Fibroblast of lung (primary cell): Measurements from ENCODE around the gene KLB. TPM values are rescaled to one million over a fixed set of nuclear protein-coding genes. Genes with fewer than 3 reads are reported as not detected.

Experiments used
- DNase-seq, 2 donors: peaks; one replicate each; pipeline versions ENCODE4 v3.0.0 to v3.0.0-alpha.2; 2010; ENCODE audit warnings: low read depth in 2 of 2
- H2AFZ ChIP-seq: 2 replicates; pipeline ENCODE4 v1.5.1; 2012; ENCODE audit warnings: low read length, control low read depth, inconsistent platforms
- H3K27ac ChIP-seq: 2 replicates; pipeline ENCODE4 v1.5.1; 2011; ENCODE audit warnings: low read length, control low read depth; ENCODE audit not compliant: insufficient read depth
- H3K27me3 ChIP-seq: 2 replicates; pipeline ENCODE4 v1.5.1; 2011; ENCODE audit warnings: mild to moderate bottlenecking, low read length; ENCODE audit not compliant: control insufficient read depth, insufficient read depth
- H3K36me3 ChIP-seq: 2 replicates; pipeline ENCODE4 v1.5.1; 2011; ENCODE audit warnings: low read length; ENCODE audit not compliant: control insufficient read depth, insufficient read depth
- H3K4me1 ChIP-seq: 2 replicates; pipeline ENCODE4 v1.5.1; 2011; ENCODE audit warnings: low read length; ENCODE audit not compliant: control insufficient read depth, insufficient read depth; ENCODE audit errors: extremely low read depth
- H3K4me2 ChIP-seq: 2 replicates; pipeline ENCODE4 v1.5.1; 2011; ENCODE audit warnings: low read length, control low read depth; ENCODE audit not compliant: insufficient read depth; ENCODE audit errors: extremely low read depth
- H3K4me3 ChIP-seq, 4 experiments: fragments of 200-600 bp in 1 of 4; sonication (generic) in 1 of 4; replicated peaks in 1 of 4; 2 replicates each; pipeline ENCODE4 v1.5.1; 2011 to 2016; ENCODE audit warnings: low read length in 4 of 4, low read depth in 3 of 4, mild to moderate bottlenecking in 3 of 4, control low read depth in 2 of 4, inconsistent platforms in 1 of 4, mixed read lengths in 1 of 4; ENCODE audit not compliant: insufficient read depth in 1 of 4; ENCODE audit errors: control extremely low read depth in 1 of 4
- H3K79me2 ChIP-seq: 2 replicates; pipeline ENCODE4 v1.5.1; 2012; ENCODE audit warnings: mild to moderate bottlenecking, low read length, inconsistent platforms; ENCODE audit not compliant: control insufficient read depth, insufficient read depth
- H3K9ac ChIP-seq: 2 replicates; pipeline ENCODE4 v1.5.1; 2011; ENCODE audit warnings: mild to moderate bottlenecking, low read length, control low read depth; ENCODE audit not compliant: insufficient read depth
- H3K9me3 ChIP-seq: 2 replicates; pipeline ENCODE4 v1.5.1; 2012; ENCODE audit warnings: low read depth, low read length; ENCODE audit not compliant: control insufficient read depth, insufficient read depth
- H4K20me1 ChIP-seq: 2 replicates; pipeline ENCODE4 v1.5.1; 2011; ENCODE audit warnings: low read length; ENCODE audit not compliant: control insufficient read depth, insufficient read depth; ENCODE audit errors: extremely low read depth
- EZH2 ChIP-seq: IDR thresholded peaks from 2 replicates; pipeline ENCODE4 v1.5.1; 2012; ENCODE audit warnings: low read length, control low read depth, mild to moderate bottlenecking; ENCODE audit errors: missing control alignments
- polyA plus RNA-seq, 2 donors: library from polyadenylated mRNA; depleted of rRNA in 1 of 2; stranded (reverse) in 1 of 2; unstranded in 1 of 2; fragments of >200 nt; gene quantifications; 2 replicates each; pipeline ENCODE4 v1.2.1, GENCODE V29; 2011 to 2012; ENCODE audit warnings: missing spikeins in 1 of 2
- total RNA-seq: library from RNA; depleted of rRNA; stranded (reverse); fragments of >200 nt; gene quantifications from 2 replicates; pipeline ENCODE4 v1.2.1, GENCODE V29; 2014
- TF ChIP-seq, protein P1 (sequence below), 2 donors: IDR thresholded peaks in 1 of 2; conservative IDR thresholded peaks in 1 of 2; 1 replicate in 1 of 2; 2 replicates in 1 of 2; pipeline ENCODE4 v1.5.1; 2011 to 2012; ENCODE audit warnings: low read length in 2 of 2, control low read depth in 1 of 2, inconsistent platforms in 1 of 2, low read depth in 1 of 2, mild to moderate bottlenecking in 1 of 2

The KLB gene
- total and polyA plus RNA-seq, 2 donors (not counting 1 experiment from before 2014, with no cell fraction given), result not detected

DNA sequence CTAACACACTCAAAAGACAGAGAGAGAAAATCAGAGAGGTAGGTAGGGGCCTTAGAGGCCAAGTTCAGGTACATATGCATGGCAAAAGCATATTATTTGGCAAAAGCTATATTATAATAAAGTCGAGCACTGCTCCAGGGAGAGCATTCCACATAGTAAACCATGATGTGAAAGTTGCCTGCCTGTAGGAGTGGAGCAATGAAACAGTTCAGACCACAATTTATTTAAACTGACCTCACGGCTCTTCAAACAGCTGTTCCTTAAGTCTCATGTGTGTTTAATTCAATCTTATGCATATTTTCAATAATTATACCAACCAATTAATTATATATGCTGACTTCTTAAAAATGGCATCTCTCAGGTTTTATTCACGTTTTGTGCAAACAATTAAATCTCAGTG lies 43.9 kb upstream of the KLB start:
- no peak overlapping the region for H3K4me3 ChIP-seq
- H3K79me2 ChIP-seq, result peaks cover 64% of the 10 kb centered on the region
- TF ChIP-seq, protein P1, sequence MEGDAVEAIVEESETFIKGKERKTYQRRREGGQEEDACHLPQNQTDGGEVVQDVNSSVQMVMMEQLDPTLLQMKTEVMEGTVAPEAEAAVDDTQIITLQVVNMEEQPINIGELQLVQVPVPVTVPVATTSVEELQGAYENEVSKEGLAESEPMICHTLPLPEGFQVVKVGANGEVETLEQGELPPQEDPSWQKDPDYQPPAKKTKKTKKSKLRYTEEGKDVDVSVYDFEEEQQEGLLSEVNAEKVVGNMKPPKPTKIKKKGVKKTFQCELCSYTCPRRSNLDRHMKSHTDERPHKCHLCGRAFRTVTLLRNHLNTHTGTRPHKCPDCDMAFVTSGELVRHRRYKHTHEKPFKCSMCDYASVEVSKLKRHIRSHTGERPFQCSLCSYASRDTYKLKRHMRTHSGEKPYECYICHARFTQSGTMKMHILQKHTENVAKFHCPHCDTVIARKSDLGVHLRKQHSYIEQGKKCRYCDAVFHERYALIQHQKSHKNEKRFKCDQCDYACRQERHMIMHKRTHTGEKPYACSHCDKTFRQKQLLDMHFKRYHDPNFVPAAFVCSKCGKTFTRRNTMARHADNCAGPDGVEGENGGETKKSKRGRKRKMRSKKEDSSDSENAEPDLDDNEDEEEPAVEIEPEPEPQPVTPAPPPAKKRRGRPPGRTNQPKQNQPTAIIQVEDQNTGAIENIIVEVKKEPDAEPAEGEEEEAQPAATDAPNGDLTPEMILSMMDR (conservative IDR thresholded peaks at IDR 0.05 in 1 of 2, IDR thresholded peaks at IDR 0.05 in 1 of 2; ENCODE audit: low read depth in 1 of 2, low read length in 2 of 2), result no peak
- no peak for TF ChIP-seq EZH2
- no peaks in the 10 kb centered on the region for H3K27me3 ChIP-seq
- no peaks in the 10 kb centered on the region for H3K36me3 ChIP-seq
- no peaks in the 10 kb centered on the region for H4K20me1 ChIP-seq
- no peak overlapping the region for H2AFZ ChIP-seq
- H3K27ac ChIP-seq, result no peak overlapping the region
- peaks cover 3% of the 10 kb centered on the region for H3K4me1 ChIP-seq
- H3K4me2 ChIP-seq, result peak overlapping the region; percentile 29
- no peak overlapping the region for H3K9ac ChIP-seq
- H3K9me3 ChIP-seq, result no peaks in the 10 kb centered on the region
- DNase-seq, result peak; percentile 33 to 79

DNA sequence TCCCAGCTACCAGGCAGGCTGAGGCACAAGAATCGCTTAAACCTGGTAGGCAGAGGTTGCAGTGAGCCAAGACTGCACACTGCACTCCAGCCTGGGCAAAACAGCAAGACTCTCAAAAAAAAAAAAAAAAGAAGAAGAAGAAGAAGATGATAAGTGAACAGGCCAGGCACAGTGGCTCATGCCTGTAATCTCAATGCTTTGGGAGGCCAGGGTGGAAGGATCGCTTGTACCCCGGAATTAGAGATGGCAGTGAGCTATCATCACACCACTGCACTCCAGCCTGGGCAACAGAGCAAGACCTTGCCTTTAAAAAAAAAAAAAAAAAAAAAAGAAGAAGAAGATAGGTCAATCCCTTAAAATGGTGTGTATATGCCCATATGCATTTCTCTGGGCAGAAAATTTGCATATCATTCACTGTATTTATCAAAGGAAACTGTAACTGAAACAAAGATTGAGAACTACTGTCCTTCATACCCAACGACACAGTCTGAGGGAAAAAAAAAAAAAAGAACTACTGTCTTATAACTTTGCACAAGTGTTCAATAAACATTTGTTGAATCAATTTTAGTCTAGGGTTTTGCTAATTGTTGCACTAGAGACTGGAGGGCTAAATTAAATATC lies 42.8 kb upstream of the KLB start:
- Histone ChIP-seq H3K4me1 (peaks cover 3% of the 10 kb centered on the region), H3K9me3 (no peaks in the 10 kb centered on the region), H4K20me1 (no peaks in the 10 kb centered on the region), H2AFZ (no peak overlapping the region), H3K36me3 (no peaks in the 10 kb centered on the region), H3K4me2 (no peak overlapping the region), H3K79me2 (peaks cover 58% of the 10 kb centered on the region), H3K27me3 (no peaks in the 10 kb centered on the region), H3K9ac (no peak overlapping the region), H3K4me3 (no peak overlapping the region), H3K27ac (no peak overlapping the region)
- TF ChIP-seq, protein P1 (conservative IDR thresholded peaks at IDR 0.05 in 1 of 2, IDR thresholded peaks at IDR 0.05 in 1 of 2; ENCODE audit: low read depth in 1 of 2, low read length in 2 of 2), result no peak
- TF ChIP-seq EZH2, result no peak
- no peak for DNase-seq

DNA sequence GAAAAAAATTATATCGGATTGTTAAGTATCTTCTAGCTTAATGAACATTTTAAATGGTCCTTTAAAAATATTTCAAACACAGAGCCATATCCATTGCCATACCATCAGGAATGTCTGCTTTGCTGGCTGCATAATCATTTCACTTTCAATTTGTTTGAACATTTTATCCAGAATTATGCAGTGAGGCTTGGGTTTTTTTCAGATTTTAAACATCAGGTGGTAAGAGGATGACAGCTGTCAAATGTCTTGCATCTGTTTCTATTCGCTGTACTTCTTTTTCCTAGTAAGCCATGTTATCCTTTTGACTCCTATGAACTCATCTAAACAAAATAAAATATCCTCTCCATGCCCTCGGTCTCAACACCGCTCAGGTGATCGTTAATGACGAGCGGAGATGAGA lies 41.4 kb upstream of the KLB start:
- H4K20me1 ChIP-seq, result no peaks in the 10 kb centered on the region
- peak overlapping the region; percentile 86 for H3K27ac ChIP-seq
- TF ChIP-seq, protein P1 (conservative IDR thresholded peaks at IDR 0.05 in 1 of 2, IDR thresholded peaks at IDR 0.05 in 1 of 2; ENCODE audit: low read depth in 1 of 2, low read length in 2 of 2), result no peak
- TF ChIP-seq EZH2, result no peak
- no peak overlapping the region for H2AFZ ChIP-seq
- no peaks in the 10 kb centered on the region for H3K9me3 ChIP-seq
- H3K4me3 ChIP-seq, result peak overlapping the region; percentile 76 to 94 (median 86)
- H3K36me3 ChIP-seq, result no peaks in the 10 kb centered on the region
- H3K4me2 ChIP-seq, result peak overlapping the region; percentile 92
- peaks cover 3% of the 10 kb centered on the region for H3K4me1 ChIP-seq
- H3K9ac ChIP-seq, result peak overlapping the region; percentile 91
- H3K27me3 ChIP-seq, result no peaks in the 10 kb centered on the region
- H3K79me2 ChIP-seq, result peaks cover 49% of the 10 kb centered on the region
- DNase-seq, result no peak
